Measurements from ENCODE around the gene CGNL1.

Gene CGNL1

DNA sequence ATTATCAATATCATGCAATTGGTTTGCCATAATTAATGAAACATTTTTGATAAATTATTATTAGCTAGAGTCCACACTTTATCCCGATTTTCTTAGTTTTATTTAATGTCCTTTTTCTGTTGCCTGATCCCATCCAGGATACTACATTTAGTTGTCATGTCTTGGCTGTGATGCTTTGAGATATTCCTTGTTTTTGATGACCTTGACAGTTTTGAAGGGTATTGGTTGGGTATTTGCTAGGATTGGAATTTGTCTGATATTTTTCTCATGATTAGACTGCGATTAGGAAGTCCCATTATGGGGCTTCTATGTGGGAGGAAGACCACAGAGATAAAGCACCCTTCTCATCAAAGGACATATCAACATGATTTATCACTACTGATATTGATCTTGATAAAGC, 43.0 kb downstream of the CGNL1 start:
- TF ChIP-seq, protein P1, sequence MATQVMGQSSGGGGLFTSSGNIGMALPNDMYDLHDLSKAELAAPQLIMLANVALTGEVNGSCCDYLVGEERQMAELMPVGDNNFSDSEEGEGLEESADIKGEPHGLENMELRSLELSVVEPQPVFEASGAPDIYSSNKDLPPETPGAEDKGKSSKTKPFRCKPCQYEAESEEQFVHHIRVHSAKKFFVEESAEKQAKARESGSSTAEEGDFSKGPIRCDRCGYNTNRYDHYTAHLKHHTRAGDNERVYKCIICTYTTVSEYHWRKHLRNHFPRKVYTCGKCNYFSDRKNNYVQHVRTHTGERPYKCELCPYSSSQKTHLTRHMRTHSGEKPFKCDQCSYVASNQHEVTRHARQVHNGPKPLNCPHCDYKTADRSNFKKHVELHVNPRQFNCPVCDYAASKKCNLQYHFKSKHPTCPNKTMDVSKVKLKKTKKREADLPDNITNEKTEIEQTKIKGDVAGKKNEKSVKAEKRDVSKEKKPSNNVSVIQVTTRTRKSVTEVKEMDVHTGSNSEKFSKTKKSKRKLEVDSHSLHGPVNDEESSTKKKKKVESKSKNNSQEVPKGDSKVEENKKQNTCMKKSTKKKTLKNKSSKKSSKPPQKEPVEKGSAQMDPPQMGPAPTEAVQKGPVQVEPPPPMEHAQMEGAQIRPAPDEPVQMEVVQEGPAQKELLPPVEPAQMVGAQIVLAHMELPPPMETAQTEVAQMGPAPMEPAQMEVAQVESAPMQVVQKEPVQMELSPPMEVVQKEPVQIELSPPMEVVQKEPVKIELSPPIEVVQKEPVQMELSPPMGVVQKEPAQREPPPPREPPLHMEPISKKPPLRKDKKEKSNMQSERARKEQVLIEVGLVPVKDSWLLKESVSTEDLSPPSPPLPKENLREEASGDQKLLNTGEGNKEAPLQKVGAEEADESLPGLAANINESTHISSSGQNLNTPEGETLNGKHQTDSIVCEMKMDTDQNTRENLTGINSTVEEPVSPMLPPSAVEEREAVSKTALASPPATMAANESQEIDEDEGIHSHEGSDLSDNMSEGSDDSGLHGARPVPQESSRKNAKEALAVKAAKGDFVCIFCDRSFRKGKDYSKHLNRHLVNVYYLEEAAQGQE (IDR thresholded peaks at IDR 0.05; ENCODE audit: insufficient read depth in 1 of 2, low read depth in 2 of 2, low read length in 2 of 2) = no peak
- TF ChIP-seq FOXP2 (optimal IDR thresholded peaks at IDR 0.05; ENCODE audit: borderline replicate concordance, extremely low read depth, extremely low read length, insufficient read depth) (no peak), POLR2AphosphoS5 (IDR thresholded peaks at IDR 0.05; ENCODE audit: low read depth, low read length) (no peak)

DNA sequence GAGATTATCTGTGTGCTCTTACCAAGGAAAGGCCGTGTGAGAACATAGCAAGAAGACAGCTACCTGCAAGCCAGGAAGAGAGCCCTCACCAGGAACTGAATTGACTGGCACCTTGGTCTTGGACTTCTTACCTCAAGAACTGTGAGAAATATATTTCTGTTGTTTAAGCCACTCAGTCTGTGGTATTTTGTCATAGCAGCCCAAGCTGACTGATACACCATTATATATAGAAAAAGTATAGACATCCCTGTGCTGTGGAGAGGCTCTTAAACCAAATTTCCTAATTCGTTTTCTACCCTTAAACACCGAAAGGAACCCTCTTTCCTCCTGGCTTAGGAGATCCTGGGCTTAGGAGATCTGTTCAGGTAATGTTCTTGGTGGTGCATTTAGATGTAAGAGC, 44.8 kb downstream of the CGNL1 start:
- TF ChIP-seq POLR2AphosphoS5 (IDR thresholded peaks at IDR 0.05; ENCODE audit: low read depth, low read length) (no peak), TAF1 (IDR thresholded peaks at IDR 0.05; ENCODE audit: borderline replicate concordance, insufficient read depth, low read length) (no peak), FOXP2 (optimal IDR thresholded peaks at IDR 0.05; ENCODE audit: borderline replicate concordance, extremely low read depth, extremely low read length, insufficient read depth) (no peak)
- TF ChIP-seq, protein P1 (IDR thresholded peaks at IDR 0.05; ENCODE audit: insufficient read depth in 1 of 2, low read depth in 2 of 2, low read length in 2 of 2) = no peak

DNA sequence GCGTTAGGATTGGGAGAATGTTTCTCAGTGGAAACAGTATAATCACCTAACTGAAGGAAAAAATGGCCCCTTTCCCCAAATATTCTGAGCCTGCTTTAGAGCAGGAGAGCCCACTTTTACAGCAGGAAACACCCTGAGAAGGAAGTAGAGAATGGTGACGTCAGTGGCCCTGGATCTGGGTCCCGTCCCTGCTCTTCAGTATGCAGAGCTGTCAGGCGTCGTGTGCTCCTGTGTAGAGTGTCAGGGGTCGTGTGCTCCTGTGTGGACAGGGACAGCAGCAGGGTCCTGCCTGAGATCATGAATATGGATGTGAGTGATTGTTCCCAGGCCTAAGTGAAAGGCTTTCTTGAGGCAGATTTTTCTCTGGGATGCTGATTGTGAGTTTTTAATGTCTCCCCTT, 45.2 kb downstream of the CGNL1 start:
- TF ChIP-seq TAF1 (IDR thresholded peaks at IDR 0.05; ENCODE audit: borderline replicate concordance, insufficient read depth, low read length) (no peak), POLR2AphosphoS5 (IDR thresholded peaks at IDR 0.05; ENCODE audit: low read depth, low read length) (no peak), SIN3A (IDR thresholded peaks at IDR 0.05; ENCODE audit: borderline replicate concordance, insufficient read depth, low read length) (no peak), FOXP2 (optimal IDR thresholded peaks at IDR 0.05; ENCODE audit: borderline replicate concordance, extremely low read depth, extremely low read length, insufficient read depth) (no peak)
- TF ChIP-seq, protein P1 (IDR thresholded peaks at IDR 0.05; ENCODE audit: insufficient read depth in 1 of 2, low read depth in 2 of 2, low read length in 2 of 2) = no peak

DNA sequence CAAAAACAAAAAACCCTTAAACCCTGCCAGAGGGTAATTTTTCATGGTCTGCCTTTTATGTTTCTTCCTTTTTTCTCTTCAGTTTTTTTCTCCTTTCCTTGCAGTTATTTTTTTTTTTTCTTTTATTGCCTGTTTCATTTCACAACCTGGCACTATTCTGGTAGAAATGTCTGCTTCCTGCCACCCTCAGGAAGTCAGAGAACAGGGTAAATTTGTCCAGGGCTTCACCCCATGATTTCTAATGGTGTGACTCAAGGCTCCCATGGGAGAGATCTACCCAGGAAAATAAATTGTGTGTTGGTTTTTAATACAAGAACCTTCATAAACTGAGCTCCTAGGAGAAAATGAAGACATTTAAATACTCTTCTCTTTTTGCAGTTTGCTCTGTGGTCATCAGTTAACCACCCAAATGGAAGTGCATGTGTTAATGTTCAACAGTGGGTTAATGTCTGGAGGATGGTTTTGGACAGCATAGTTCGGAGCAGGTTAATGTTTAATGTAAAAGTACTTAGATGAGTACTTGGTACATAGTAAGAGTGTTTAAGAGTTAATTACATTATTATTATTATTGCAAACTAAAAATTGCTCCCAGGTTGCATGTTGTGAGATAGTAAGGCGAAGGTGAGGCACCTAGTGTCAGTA, 45.9 kb downstream of the CGNL1 start:
- TF ChIP-seq FOXP2 (optimal IDR thresholded peaks at IDR 0.05; ENCODE audit: borderline replicate concordance, extremely low read depth, extremely low read length, insufficient read depth) (no peak), TAF1 (IDR thresholded peaks at IDR 0.05; ENCODE audit: borderline replicate concordance, insufficient read depth, low read length) (no peak), SIN3A (IDR thresholded peaks at IDR 0.05; ENCODE audit: borderline replicate concordance, insufficient read depth, low read length) (no peak), POLR2AphosphoS5 (IDR thresholded peaks at IDR 0.05; ENCODE audit: low read depth, low read length) (no peak)
- TF ChIP-seq, protein P1 (IDR thresholded peaks at IDR 0.05; ENCODE audit: insufficient read depth in 1 of 2, low read depth in 2 of 2, low read length in 2 of 2) = no peak
